Colonic mucosa (tissue), 4 donors: ENCODE results near the gene TMEM63B. TPM values are rescaled to one million over a fixed set of nuclear protein-coding genes. Genes with fewer than 3 reads are reported as not detected.

Experiments used
- DNase-seq: peaks from one replicate; pipeline ENCODE4 v3.0.0-alpha.2; 2020
- H3K27ac ChIP-seq: fragments of 200-600 bp; one replicate; pipeline ENCODE4 v1.8.0; 2021
- H3K27me3 ChIP-seq: fragments of 200-600 bp; one replicate; pipeline ENCODE4 v1.8.0; 2021
- H3K36me3 ChIP-seq: fragments of 200-600 bp; one replicate; pipeline ENCODE4 v1.8.0; 2021
- H3K4me1 ChIP-seq: fragments of 200-600 bp; one replicate; pipeline ENCODE4 v1.8.0; 2021; ENCODE audit warnings: mild to moderate bottlenecking
- H3K4me3 ChIP-seq: fragments of 200-600 bp; one replicate; pipeline ENCODE4 v1.8.0; 2021
- H3K9ac ChIP-seq, 2 donors: one replicate each; pipeline ENCODE4 v1.7.0; 2013; ENCODE audit warnings: control low read depth in 2 of 2, low read depth in 2 of 2, low read length in 2 of 2
- H3K9me3 ChIP-seq: fragments of 200-600 bp; one replicate; pipeline ENCODE4 v1.8.0; 2021
- CTCF ChIP-seq: fragments of 200-600 bp; IDR thresholded peaks from one replicate; pipeline ENCODE4 v1.8.0; 2022; ENCODE audit warnings: antibody characterized with exemption, mild to moderate bottlenecking
- intact Hi-C: fragments of 100-400 bp; cut with DNase I; formaldehyde crosslinking; loops from one replicate; pipeline ENCODE4 v1.14.1; 2022
- total RNA-seq, 2 donors: library from RNA; stranded (reverse); fragmentation: NEBNext Ultra II Directional in 1 of 2; extraction: Animal tissue kit (Norgen Biotek cat#: 25700) in 1 of 2; gene quantifications; one replicate each; pipeline ENCODE4 v1.2.1, GENCODE V29; 2021
- donor health status: healthy.
- donor health status: DM: no; HTN: no; CAD: no.
- donor health status: DM: no; HTN: no; CAD: no.

TMEM63B gene
- total RNA-seq, 2 donors from 2014 or later, result 74.3 to 95.3 TPM

- TF ChIP-seq CTCF, result no peak
- Histone ChIP-seq H3K9me3 (no peaks in the 10 kb centered on the region), H3K27ac (no peak overlapping the region), H3K9ac (no peak overlapping the region), H3K36me3 (no peaks in the 10 kb centered on the region), H3K27me3 (no peaks in the 10 kb centered on the region), H3K4me1 (no peaks in the 10 kb centered on the region), H3K4me3 (no peak overlapping the region)
- no peak for DNase-seq
- intact Hi-C loops, result no loop called here
Observed at GRCh38 chr6:44149369-44150012, 22.1 kb downstream of the TMEM63B start.

GRCh38 chr6:44150317-44150917 lies 23.1 kb downstream of the TMEM63B start:
- Histone ChIP-seq H3K9me3 (no peaks in the 10 kb centered on the region), H3K36me3 (no peaks in the 10 kb centered on the region), H3K27me3 (no peaks in the 10 kb centered on the region), H3K27ac (no peak overlapping the region), H3K9ac (no peak overlapping the region), H3K4me1 (no peaks in the 10 kb centered on the region), H3K4me3 (no peak overlapping the region)
- intact Hi-C loops, result no loop called here
- TF ChIP-seq CTCF, result no peak
- no peak for DNase-seq

- intact Hi-C loops, result loop anchor here (2.0 kb wide), 1 partner anchor 55 kb away; no protein-coding TSS in a partner anchor
- no peaks in the 10 kb centered on the region for H3K9me3 ChIP-seq
- no peaks in the 10 kb centered on the region for H3K36me3 ChIP-seq
Observed at GRCh38 chr6:44151348-44152108, 24.2 kb downstream of the TMEM63B start.

GRCh38 chr6:44152109-44152461 lies 24.7 kb downstream of the TMEM63B start:
- Histone ChIP-seq H3K9me3 (no peaks in the 10 kb centered on the region), H3K27ac (no peak overlapping the region), H3K4me3 (no peak overlapping the region), H3K9ac (no peak overlapping the region), H3K27me3 (no peaks in the 10 kb centered on the region), H3K36me3 (no peaks in the 10 kb centered on the region), H3K4me1 (no peaks in the 10 kb centered on the region)
- no peak for DNase-seq
- intact Hi-C loops, result loop anchor here (2.0 kb wide), 1 partner anchor 55 kb away; no protein-coding TSS in a partner anchor
- peak; percentile 2 for TF ChIP-seq CTCF

More at GRCh38 chr6:44151348-44152108, 24.2 kb downstream of the TMEM63B start:
- Histone ChIP-seq H3K4me3 (no peak overlapping the region), H3K27ac (no peak overlapping the region), H3K9ac (no peak overlapping the region), H3K4me1 (no peaks in the 10 kb centered on the region), H3K27me3 (no peaks in the 10 kb centered on the region)
- peak; percentile 99 for TF ChIP-seq CTCF
- peak; percentile 77 for DNase-seq

DNA sequence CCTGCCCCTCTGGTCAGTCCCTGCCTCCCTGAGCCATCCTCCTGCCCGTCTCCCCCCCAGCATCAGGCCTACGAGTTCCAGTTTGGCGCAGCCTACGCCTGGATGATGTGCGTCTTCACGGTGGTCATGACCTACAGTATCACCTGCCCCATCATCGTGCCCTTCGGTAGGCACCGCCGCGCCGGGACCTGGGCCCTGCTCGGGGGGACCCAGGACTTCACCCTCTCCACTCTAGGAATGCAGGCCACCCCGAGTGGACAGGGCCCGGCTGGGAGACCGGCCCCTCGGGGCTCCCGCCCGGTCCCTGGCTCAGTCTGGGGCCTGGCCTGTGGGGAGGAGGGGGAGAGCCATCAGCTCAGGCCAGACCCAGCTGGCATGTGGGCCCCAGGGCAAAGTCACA lies 25.2 kb downstream of the TMEM63B start:
- no peak overlapping the region for H3K9ac ChIP-seq
- no peak for DNase-seq
- no peak for TF ChIP-seq CTCF
- H3K36me3 ChIP-seq, result no peaks in the 10 kb centered on the region
- H3K4me3 ChIP-seq, result no peak overlapping the region
- intact Hi-C loops, result loop anchor here (2.0 kb wide), 1 partner anchor 56 kb away; no protein-coding TSS in a partner anchor
- H3K9me3 ChIP-seq, result no peaks in the 10 kb centered on the region
- no peaks in the 10 kb centered on the region for H3K27me3 ChIP-seq
- no peak overlapping the region for H3K27ac ChIP-seq
- no peaks in the 10 kb centered on the region for H3K4me1 ChIP-seq
